Measurements from ENCODE around the gene PIK3C2G.
A peak's percentile ranks its signal among the peaks of the same experiment; 100 is the strongest.
"Not testable (repeated sequence)": the region's sequence is repeated elsewhere in the genome, so short reads cannot be mapped to it uniquely, and the experiment has no call there.

PIK3C2G gene

GRCh38 chr12:18681818-18682217 is 420.5 kb downstream of the PIK3C2G start:
- H3K4me3 ChIP-seq (replicated peaks in 1 of 2; ENCODE audit: low read depth in 2 of 2, low read length in 2 of 2), result no peak overlapping the region
- no peak for DNase-seq (ENCODE audit: low read depth in 2 of 2)
- TF ChIP-seq CTCF (IDR thresholded peaks at IDR 0.05; ENCODE audit: low read depth, low read length), result no peak

GRCh38 chr12:18683327-18684013 is 422.2 kb downstream of the PIK3C2G start:
- no peak for TF ChIP-seq CTCF (IDR thresholded peaks at IDR 0.05; ENCODE audit: low read depth, low read length)
- H3K4me3 ChIP-seq (replicated peaks in 1 of 2; ENCODE audit: low read depth in 2 of 2, low read length in 2 of 2), result no peak overlapping the region
- peak; percentile 50 to 56 for DNase-seq (ENCODE audit: low read depth in 2 of 2)

GRCh38 chr12:18684430-18684829 is 423.1 kb downstream of the PIK3C2G start:
- H3K4me3 ChIP-seq (replicated peaks in 1 of 2; ENCODE audit: low read depth in 2 of 2, low read length in 2 of 2), result no peak overlapping the region
- TF ChIP-seq CTCF (IDR thresholded peaks at IDR 0.05; ENCODE audit: low read depth, low read length), result no peak
- DNase-seq (ENCODE audit: low read depth in 2 of 2), result peak in 1 of 2 donors; percentile 54

- no peak for DNase-seq (ENCODE audit: low read depth in 2 of 2)
- H3K4me3 ChIP-seq (replicated peaks in 1 of 2; ENCODE audit: low read depth in 2 of 2, low read length in 2 of 2), result no peak overlapping the region
- no peak for TF ChIP-seq CTCF (IDR thresholded peaks at IDR 0.05; ENCODE audit: low read depth, low read length)
Observed at GRCh38 chr12:18689771-18690170, 428.5 kb downstream of the PIK3C2G start.

- DNase-seq (ENCODE audit: low read depth in 2 of 2), result peak; percentile 29 to 95
- TF ChIP-seq CTCF (IDR thresholded peaks at IDR 0.05; ENCODE audit: low read depth, low read length), result no peak
- H3K4me3 ChIP-seq (replicated peaks in 1 of 2; ENCODE audit: low read depth in 2 of 2, low read length in 2 of 2), result no peak overlapping the region
Observed at GRCh38 chr12:18690653-18691052, 429.3 kb downstream of the PIK3C2G start.

GRCh38 chr12:18693986-18694385 is 432.7 kb downstream of the PIK3C2G start:
- not testable (repeated sequence) for DNase-seq (ENCODE audit: low read depth in 2 of 2); H3K4me3 ChIP-seq (replicated peaks in 1 of 2; ENCODE audit: low read depth in 2 of 2, low read length in 2 of 2)

- DNase-seq (ENCODE audit: low read depth in 2 of 2), result peak; percentile 41 to 59
- no peak for TF ChIP-seq CTCF (IDR thresholded peaks at IDR 0.05; ENCODE audit: low read depth, low read length)
- H3K4me3 ChIP-seq (replicated peaks in 1 of 2; ENCODE audit: low read depth in 2 of 2, low read length in 2 of 2), result no peak overlapping the region
Observed at GRCh38 chr12:18696971-18697602, 435.8 kb downstream of the PIK3C2G start.
